A549 (cell line): Measurements from ENCODE around the gene ABI2. TPM values are rescaled to one million over a fixed set of nuclear protein-coding genes. Genes with fewer than 3 reads are reported as not detected.

Source experiments
- ATAC-seq, 2 experiments: fragments of 200-7000 bp in 1 of 2; fragments of >200 bp in 1 of 2; cut with Nextera tagmentation in 1 of 2; cut with Tn5 transposase in 1 of 2; 3 replicates each; pipeline versions ENCODE4 v1.8.0 to v1.9.1; 2018 to 2020; ENCODE audit warnings: mild to moderate bottlenecking in 1 of 2, moderate library complexity in 1 of 2
- CTCF ChIA-PET: fragments of 300-600 bp; sonication (Branson Sonifier 250); formaldehyde crosslinking; extraction: SDS; loops from one replicate; lab custom pipeline; 2021; ENCODE audit warnings: antibody characterized with exemption, inconsistent platforms; lab: Yijun Ruan, JAX
- POLR2A ChIA-PET: fragments of 350-600 bp; formaldehyde crosslinking; extraction: SDS; loops from one replicate; lab custom pipeline; 2021; ENCODE audit warnings: antibody characterized with exemption, inconsistent platforms; lab: Yijun Ruan, JAX
- DNase-seq, 2 experiments: peaks; one replicate each; pipeline versions ENCODE4 v3.0.0 to v3.0.0-alpha.2; 2011 to 2016; ENCODE audit warnings: low read depth in 1 of 2, low spot score in 1 of 2
- FAIRE-seq: peaks from 2 replicates; lab custom pipeline; 2011; peaks lifted over from hg19 to GRCh38; lab: Jason Lieb, UNC
- H3K27ac ChIP-seq, 2 experiments: fragments of >200 bp; sonication (Bioruptor Twin); formaldehyde crosslinking; 3 replicates each; pipeline ENCODE4 v1.5.1; 2016 to 2017
- H3K4me1 ChIP-seq: fragments of >200 bp; sonication (Bioruptor Twin); formaldehyde crosslinking; 3 replicates; pipeline ENCODE4 v1.6.1; 2016
- H3K4me2 ChIP-seq: fragments of >200 bp; sonication (Bioruptor Twin); formaldehyde crosslinking; 3 replicates; pipeline ENCODE4 v1.6.1; 2016
- H3K4me3 ChIP-seq: fragments of >200 bp; sonication (Bioruptor Twin); formaldehyde crosslinking; 3 replicates; pipeline ENCODE4 v1.5.1; 2016
- H3K9me3 ChIP-seq: fragments of >200 bp; sonication (Bioruptor Twin); formaldehyde crosslinking; 3 replicates; pipeline ENCODE4 v1.6.1; 2016
- BHLHE40 ChIP-seq: IDR thresholded peaks from 2 replicates; pipeline ENCODE4 v1.6.1; 2012; ENCODE audit warnings: low read depth, low read length, inconsistent platforms
- CBX2 ChIP-seq: fragments of 200-600 bp; sonication (generic); IDR thresholded peaks from 2 replicates; pipeline ENCODE4 v1.6.1; 2016; ENCODE audit warnings: low read depth, mild to moderate bottlenecking, borderline replicate concordance
- CEBPB ChIP-seq, 2 experiments: fragments of >200 bp in 1 of 2; sonication (Bioruptor Twin) in 1 of 2; formaldehyde crosslinking in 1 of 2; IDR thresholded peaks; 2 replicates each; pipeline ENCODE4 v1.6.1; 2012 to 2016
- EHMT2 ChIP-seq: fragments of 200-600 bp; sonication (generic); IDR thresholded peaks from 2 replicates; pipeline ENCODE4 v1.6.1; 2016; ENCODE audit warnings: antibody characterized with exemption, low read depth, mild to moderate bottlenecking, moderate library complexity
- HDAC2 ChIP-seq: fragments of 200-600 bp; sonication (generic); IDR thresholded peaks from 2 replicates; pipeline ENCODE4 v1.6.1; 2016
- HEYL ChIP-seq: fragments of 250-450 bp; sonication (Bioruptor Pico); IDR thresholded peaks from 2 replicates; pipeline ENCODE4 v1.8.0; 2021; ENCODE audit warnings: mild to moderate bottlenecking, moderate library complexity
- HOXB13 ChIP-seq: fragments of 250-450 bp; sonication (Bioruptor Pico); IDR thresholded peaks from 2 replicates; pipeline ENCODE4 v1.5.0; 2020; ENCODE audit warnings: low read depth, mild to moderate bottlenecking, moderate library complexity
- KDM5A ChIP-seq: fragments of 200-600 bp; sonication (generic); IDR thresholded peaks from 2 replicates; pipeline ENCODE4 v1.6.1; 2016; ENCODE audit warnings: antibody characterized with exemption, mild to moderate bottlenecking
- MAFK ChIP-seq: fragments of 450-650 bp; IDR thresholded peaks from 2 replicates; pipeline ENCODE4 v1.6.1; 2014; ENCODE audit not compliant: partially characterized antibody
- NFE2L2 ChIP-seq: fragments of 150-350 bp; conservative IDR thresholded peaks from 2 replicates; pipeline ENCODE4 v1.6.1; 2014; ENCODE audit warnings: low read length
- NR3C1 ChIP-seq: fragments of >200 bp; sonication (Bioruptor Twin); formaldehyde crosslinking; IDR thresholded peaks from 3 replicates; pipeline ENCODE4 v1.6.1; 2017
- PHF8 ChIP-seq: fragments of 200-600 bp; sonication (generic); IDR thresholded peaks from 2 replicates; pipeline ENCODE4 v1.6.1; 2016; ENCODE audit warnings: low read depth, mild to moderate bottlenecking, antibody characterized with exemption, moderate library complexity, borderline replicate concordance
- RNF2 ChIP-seq: fragments of 200-600 bp; sonication (generic); IDR thresholded peaks from 2 replicates; pipeline ENCODE4 v1.6.1; 2016; ENCODE audit warnings: low read depth, mild to moderate bottlenecking, antibody characterized with exemption, moderate library complexity, borderline replicate concordance
- SMC3 ChIP-seq: fragments of >200 bp; sonication (Bioruptor Twin); formaldehyde crosslinking; IDR thresholded peaks from 3 replicates; pipeline ENCODE4 v1.6.1; 2018; ENCODE audit warnings: inconsistent platforms
- TP53 ChIP-seq: fragments of 250-450 bp; sonication (Bioruptor Pico); IDR thresholded peaks from 2 replicates; pipeline ENCODE4 v1.5.0; 2021; ENCODE audit warnings: mild to moderate bottlenecking, moderate library complexity
- ZFP36 ChIP-seq: fragments of 450-650 bp; IDR thresholded peaks from 2 replicates; pipeline ENCODE4 v1.6.1; 2014; ENCODE audit warnings: borderline replicate concordance; ENCODE audit not compliant: partially characterized antibody
- WGBS: methylation state at CpG from one replicate; pipeline ENCODE4 v1.1.6; 2017; ENCODE audit errors: missing lambda C conversion rate; 5-methylcytosine and 5-hydroxymethylcytosine counted together
- polyA plus RNA-seq, 4 experiments: library from polyadenylated mRNA; depleted of rRNA in 3 of 4; stranded (reverse); fragments of >200 nt; fragmentation: RNase III in 1 of 4; extraction: RNeasy Plus Mini Kit Qiagen cat#74134 plus additional on column Dnase treatment in 1 of 4; gene quantifications; 2 replicates in 3 of 4; 3 replicates in 1 of 4; pipeline ENCODE4 v1.2.3, GENCODE V29; 2011 to 2017
- TF ChIP-seq, protein P1 (sequence below): fragments of 250-450 bp; sonication (Bioruptor Pico); IDR thresholded peaks from 2 replicates; pipeline ENCODE4 v1.5.0; 2021; ENCODE audit warnings: mild to moderate bottlenecking, moderate library complexity, borderline replicate concordance
- TF ChIP-seq, protein P2 (sequence below): IDR thresholded peaks from 2 replicates; pipeline ENCODE4 v1.6.1; 2012
- TF ChIP-seq, protein P3 (sequence below): IDR thresholded peaks from 2 replicates; pipeline ENCODE4 v1.6.1; 2012; ENCODE audit warnings: low read depth, borderline replicate concordance
- TF ChIP-seq, protein P4 (sequence below): fragments of 200-600 bp; sonication (generic); IDR thresholded peaks from 2 replicates; pipeline ENCODE4 v1.6.1; 2016; ENCODE audit warnings: antibody characterized with exemption, mild to moderate bottlenecking, moderate library complexity

The ABI2 gene
- polyA plus RNA-seq, 2 of the 4 experiments (the other 2 are of a cell fraction), result 36.2 to 51.1 TPM

DNA sequence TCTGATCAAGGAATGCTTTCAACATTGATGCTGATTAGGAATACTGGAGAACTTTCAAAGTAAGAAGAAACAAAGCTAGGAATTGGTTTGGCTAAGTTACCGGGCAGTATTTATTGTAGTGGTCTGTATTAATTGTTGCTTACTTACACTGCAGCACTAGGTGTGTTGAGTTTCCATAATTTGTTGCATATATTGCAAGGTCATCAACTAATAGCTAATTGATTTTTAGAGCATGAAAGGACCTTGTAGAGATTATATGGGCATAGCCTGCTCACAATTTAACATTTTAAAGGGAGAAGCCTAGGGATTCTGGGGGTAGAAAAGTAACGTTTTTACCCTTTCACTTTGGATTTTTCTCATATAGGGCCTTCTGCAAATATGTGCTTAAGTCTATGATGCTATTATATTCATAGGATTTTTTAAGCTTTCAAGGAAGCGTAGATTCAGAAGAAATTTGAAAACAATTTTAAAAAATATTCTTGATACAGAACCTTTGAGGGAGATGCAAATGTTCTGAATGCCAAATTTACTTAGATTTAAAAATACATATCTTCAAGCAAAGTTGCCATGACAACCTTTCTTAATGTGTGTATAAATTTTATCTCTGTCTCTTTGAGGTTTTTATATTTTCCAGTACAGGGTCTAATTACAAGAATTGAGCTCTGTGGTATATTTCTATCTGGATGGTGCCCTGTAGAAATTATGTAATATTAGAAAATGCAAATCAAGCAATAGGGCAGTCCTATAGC is 17.3 kb upstream of the ABI2 start:
- H3K4me2 ChIP-seq, result no peak overlapping the region
- ATAC-seq, result no peak
- no peaks in the 10 kb centered on the region for H3K9me3 ChIP-seq
- POLR2A ChIA-PET, result no interaction called here
- H3K27ac ChIP-seq, result no peak overlapping the region
- CTCF ChIA-PET, result interaction anchor here (0.9 kb wide), 1 partner anchor 43 kb away, joined by 3 read pairs; no protein-coding TSS in a partner anchor
- TF ChIP-seq, protein P1, sequence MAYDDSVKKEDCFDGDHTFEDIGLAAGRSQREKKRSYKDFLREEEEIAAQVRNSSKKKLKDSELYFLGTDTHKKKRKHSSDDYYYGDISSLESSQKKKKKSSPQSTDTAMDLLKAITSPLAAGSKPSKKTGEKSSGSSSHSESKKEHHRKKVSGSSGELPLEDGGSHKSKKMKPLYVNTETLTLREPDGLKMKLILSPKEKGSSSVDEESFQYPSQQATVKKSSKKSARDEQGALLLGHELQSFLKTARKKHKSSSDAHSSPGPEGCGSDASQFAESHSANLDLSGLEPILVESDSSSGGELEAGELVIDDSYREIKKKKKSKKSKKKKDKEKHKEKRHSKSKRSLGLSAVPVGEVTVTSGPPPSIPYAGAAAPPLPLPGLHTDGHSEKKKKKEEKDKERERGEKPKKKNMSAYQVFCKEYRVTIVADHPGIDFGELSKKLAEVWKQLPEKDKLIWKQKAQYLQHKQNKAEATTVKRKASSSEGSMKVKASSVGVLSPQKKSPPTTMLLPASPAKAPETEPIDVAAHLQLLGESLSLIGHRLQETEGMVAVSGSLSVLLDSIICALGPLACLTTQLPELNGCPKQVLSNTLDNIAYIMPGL (CRISPR knock-in tag), result no peak
- TF ChIP-seq MAFK, result peak; percentile 74
- peaks cover 6% of the 10 kb centered on the region; the same call in 1 of the 3 replicates for H3K4me1 ChIP-seq
- no peak for DNase-seq
- WGBS, result 77% methylated on average over 3 of the region's 3 CpGs
- no peak overlapping the region for H3K4me3 ChIP-seq
- FAIRE-seq, result no peak

DNA sequence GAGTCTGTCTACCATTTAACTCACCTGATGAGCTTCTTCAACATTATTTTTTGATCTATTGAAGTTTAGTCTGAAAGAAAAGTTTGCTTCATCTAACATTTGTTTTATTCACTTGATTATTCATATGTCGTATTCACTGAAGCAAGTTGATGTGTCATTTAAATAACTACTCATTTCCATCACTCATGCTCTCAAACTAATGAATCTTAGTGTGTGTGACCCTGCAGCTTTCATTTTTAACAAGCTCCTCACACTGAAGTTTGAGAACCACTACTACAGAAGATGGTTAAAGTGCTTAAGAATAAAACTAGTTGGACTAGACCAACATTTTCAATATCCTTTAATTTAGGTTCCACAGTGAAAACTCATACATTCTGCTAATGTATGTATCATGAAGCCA is 1.8 kb upstream of the ABI2 start:
- no peak overlapping the region for H3K27ac ChIP-seq
- TF ChIP-seq HEYL (CRISPR knock-in tag), result no peak
- TF ChIP-seq NFE2L2, result no peak
- no peak for TF ChIP-seq PHF8
- no peak for TF ChIP-seq HDAC2
- no peak for TF ChIP-seq TP53 (CRISPR knock-in tag)
- TF ChIP-seq RNF2, result no peak
- TF ChIP-seq, protein P2, sequence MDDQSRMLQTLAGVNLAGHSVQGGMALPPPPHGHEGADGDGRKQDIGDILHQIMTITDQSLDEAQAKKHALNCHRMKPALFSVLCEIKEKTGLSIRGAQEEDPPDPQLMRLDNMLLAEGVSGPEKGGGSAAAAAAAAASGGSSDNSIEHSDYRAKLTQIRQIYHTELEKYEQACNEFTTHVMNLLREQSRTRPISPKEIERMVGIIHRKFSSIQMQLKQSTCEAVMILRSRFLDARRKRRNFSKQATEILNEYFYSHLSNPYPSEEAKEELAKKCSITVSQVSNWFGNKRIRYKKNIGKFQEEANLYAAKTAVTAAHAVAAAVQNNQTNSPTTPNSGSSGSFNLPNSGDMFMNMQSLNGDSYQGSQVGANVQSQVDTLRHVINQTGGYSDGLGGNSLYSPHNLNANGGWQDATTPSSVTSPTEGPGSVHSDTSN, result no peak
- no peak for TF ChIP-seq CBX2
- no peak for TF ChIP-seq ZFP36
- no peak for TF ChIP-seq KDM5A
- TF ChIP-seq, protein P3, sequence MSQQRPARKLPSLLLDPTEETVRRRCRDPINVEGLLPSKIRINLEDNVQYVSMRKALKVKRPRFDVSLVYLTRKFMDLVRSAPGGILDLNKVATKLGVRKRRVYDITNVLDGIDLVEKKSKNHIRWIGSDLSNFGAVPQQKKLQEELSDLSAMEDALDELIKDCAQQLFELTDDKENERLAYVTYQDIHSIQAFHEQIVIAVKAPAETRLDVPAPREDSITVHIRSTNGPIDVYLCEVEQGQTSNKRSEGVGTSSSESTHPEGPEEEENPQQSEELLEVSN, result no peak
- no peak for TF ChIP-seq SMC3
- TF ChIP-seq EHMT2, result no peak
- no peak for TF ChIP-seq MAFK
- TF ChIP-seq NR3C1, result no peak
- TF ChIP-seq, protein P4, sequence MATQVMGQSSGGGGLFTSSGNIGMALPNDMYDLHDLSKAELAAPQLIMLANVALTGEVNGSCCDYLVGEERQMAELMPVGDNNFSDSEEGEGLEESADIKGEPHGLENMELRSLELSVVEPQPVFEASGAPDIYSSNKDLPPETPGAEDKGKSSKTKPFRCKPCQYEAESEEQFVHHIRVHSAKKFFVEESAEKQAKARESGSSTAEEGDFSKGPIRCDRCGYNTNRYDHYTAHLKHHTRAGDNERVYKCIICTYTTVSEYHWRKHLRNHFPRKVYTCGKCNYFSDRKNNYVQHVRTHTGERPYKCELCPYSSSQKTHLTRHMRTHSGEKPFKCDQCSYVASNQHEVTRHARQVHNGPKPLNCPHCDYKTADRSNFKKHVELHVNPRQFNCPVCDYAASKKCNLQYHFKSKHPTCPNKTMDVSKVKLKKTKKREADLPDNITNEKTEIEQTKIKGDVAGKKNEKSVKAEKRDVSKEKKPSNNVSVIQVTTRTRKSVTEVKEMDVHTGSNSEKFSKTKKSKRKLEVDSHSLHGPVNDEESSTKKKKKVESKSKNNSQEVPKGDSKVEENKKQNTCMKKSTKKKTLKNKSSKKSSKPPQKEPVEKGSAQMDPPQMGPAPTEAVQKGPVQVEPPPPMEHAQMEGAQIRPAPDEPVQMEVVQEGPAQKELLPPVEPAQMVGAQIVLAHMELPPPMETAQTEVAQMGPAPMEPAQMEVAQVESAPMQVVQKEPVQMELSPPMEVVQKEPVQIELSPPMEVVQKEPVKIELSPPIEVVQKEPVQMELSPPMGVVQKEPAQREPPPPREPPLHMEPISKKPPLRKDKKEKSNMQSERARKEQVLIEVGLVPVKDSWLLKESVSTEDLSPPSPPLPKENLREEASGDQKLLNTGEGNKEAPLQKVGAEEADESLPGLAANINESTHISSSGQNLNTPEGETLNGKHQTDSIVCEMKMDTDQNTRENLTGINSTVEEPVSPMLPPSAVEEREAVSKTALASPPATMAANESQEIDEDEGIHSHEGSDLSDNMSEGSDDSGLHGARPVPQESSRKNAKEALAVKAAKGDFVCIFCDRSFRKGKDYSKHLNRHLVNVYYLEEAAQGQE, result no peak
- no peak for TF ChIP-seq HOXB13 (CRISPR knock-in tag)
- no peak for TF ChIP-seq BHLHE40
- no peak for TF ChIP-seq CEBPB (IDR thresholded peaks at IDR 0.05)
- TF ChIP-seq, all 56 proteins: peak for 0
- H3K4me1 ChIP-seq, result peaks cover 20% of the 10 kb centered on the region
- ATAC-seq (no peak), DNase-seq (no peak), FAIRE-seq (no peak)
- WGBS, result 79% methylated on average over 1 of the region's 1 CpG
- H3K4me2 ChIP-seq, result no peak overlapping the region
- ChIA-PET POLR2A (no interaction called here), CTCF (no interaction called here)
- H3K9me3 ChIP-seq, result no peaks in the 10 kb centered on the region
- no peak overlapping the region for H3K4me3 ChIP-seq
